Right renal pelvis (tissue), 4 donors: ENCODE data around the gene WWC2. TPM values are rescaled to one million over a fixed set of nuclear protein-coding genes. Genes with fewer than 3 reads are reported as not detected.
"Not testable (repeated sequence)": the region's sequence is repeated elsewhere in the genome, so short reads cannot be mapped to it uniquely, and the experiment has no call there.

Experiments
- DNase-seq, 4 donors: peaks; one replicate each; pipeline ENCODE4 v3.0.0-alpha.2; 2013; ENCODE audit warnings: low read depth in 4 of 4, low spot score in 3 of 4, missing footprints in 1 of 4
- polyA plus RNA-seq, 4 donors: library from polyadenylated mRNA; unstranded; fragments of 120-200 nt; gene quantifications; one replicate each; pipeline ENCODE4 v1.2.1, GENCODE V29; 2013; ENCODE audit not compliant: insufficient read length in 4 of 4

WWC2 gene
- polyA plus RNA-seq, 4 donors, result 55.5 to 72.1 (median 56.4) TPM

GRCh38 chr4:183322326-183322725, 223.3 kb downstream of the WWC2 start, which contains the start of gene CLDN24:
CLDN24 (minus strand) TSS chr4:183322426; CDS start chr4:183322426, 0 bp downstream.
- DNase-seq, result no peak

GRCh38 chr4:183323295-183323694, 224.2 kb downstream of the WWC2 start:
- DNase-seq, result no peak

DNA sequence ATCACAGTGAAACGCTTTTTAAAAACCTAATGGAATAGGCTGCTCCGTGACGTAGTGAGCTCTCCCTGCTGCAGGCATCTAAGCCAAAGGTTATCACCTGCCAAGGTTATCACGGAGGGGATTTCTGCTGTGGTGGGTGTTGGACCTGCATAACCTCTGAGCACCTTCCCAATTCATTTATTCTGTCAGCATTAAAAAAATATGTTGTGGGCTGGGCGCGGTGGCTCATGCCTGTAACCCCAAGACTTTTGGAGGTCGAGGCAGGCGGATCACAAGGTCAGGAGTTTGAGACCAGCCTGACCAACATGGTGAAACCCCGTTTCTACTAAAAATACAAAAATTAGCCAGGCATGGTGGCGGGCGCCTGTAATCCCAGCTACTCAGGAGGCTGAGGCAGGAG, 225.0 kb downstream of the WWC2 start:
- DNase-seq, result not testable (repeated sequence)

GRCh38 chr4:183324619-183325018, 225.6 kb downstream of the WWC2 start:
- no peak for DNase-seq

DNA sequence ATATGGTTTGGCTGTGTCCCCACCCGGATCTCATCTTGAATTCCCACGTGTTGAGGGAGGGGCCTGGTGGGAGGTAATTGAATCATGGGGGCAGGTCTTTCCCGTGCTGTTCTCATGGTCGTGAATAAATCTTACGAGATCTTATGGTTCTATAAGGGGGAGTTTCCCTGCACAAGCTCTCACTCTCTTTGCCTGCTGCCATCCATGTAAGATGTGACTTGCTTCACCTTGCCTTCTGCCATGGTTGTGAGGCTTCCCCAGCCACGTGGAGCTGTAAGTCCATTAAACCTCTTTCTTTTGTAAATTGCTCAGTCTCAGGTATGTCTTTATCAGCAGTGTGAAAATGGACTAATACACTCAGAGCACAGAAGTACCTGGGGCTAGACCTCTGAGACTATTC, 227.3 kb downstream of the WWC2 start:
- DNase-seq, result not testable (repeated sequence)

- DNase-seq, result no peak
Measured at GRCh38 chr4:183326853-183327252, 227.8 kb downstream of the WWC2 start.

GRCh38 chr4:183327827-183328226, 228.8 kb downstream of the WWC2 start:
- DNase-seq, result no peak

GRCh38 chr4:183328832-183329231, 229.8 kb downstream of the WWC2 start:
- no peak for DNase-seq

GRCh38 chr4:183329244-183329643, 230.2 kb downstream of the WWC2 start:
- DNase-seq, result no peak

- no peak for DNase-seq
Measured at GRCh38 chr4:183329954-183330742, 231.1 kb downstream of the WWC2 start.

- DNase-seq, result no peak
Measured at GRCh38 chr4:183330841-183331240, 231.8 kb downstream of the WWC2 start.

- DNase-seq, result peak in 3 of 4 donors; percentile 24 to 43 (median 33)
Measured at GRCh38 chr4:183332447-183332846, 233.4 kb downstream of the WWC2 start.

DNA sequence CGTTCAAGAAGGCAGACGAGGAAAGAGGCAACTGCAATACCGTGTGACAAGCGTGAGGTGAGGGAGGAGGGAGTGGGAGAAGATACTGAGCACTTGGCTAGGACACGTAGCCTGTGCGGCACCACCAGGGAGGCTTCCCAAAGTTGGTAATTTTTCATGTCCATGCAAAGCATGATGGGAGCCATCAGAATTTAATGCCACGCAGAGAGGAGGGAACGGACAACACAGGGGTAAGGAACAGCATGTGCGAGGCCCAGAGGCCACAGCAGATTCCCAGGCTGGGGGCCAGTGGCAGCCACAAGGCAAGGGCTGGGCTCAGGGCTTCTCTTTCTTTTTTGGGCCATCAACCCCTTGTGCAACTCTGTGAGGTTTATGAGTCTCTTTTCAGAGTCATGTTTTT, 234.1 kb downstream of the WWC2 start:
- no peak for DNase-seq

DNA sequence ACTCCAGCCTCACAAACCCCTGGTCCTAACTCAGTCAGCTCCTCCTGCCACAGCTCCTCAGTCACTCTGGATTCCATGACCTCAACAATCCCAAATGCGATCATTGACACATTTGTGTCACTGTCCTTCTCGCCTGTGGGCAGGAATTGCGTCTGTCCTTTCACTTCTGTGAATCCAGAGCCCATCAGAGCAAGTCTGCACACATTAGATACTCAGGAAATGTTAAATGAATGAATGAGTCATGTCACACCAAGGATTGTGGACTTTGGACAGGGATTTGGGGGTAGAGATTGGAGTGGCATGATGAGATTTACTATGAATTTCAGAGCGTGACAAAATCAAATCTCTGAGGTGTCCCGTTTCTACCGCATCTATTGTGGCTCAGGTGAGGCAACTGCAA, 234.9 kb downstream of the WWC2 start:
- DNase-seq, result no peak

- no peak for DNase-seq
Measured at GRCh38 chr4:183335369-183335940, 236.4 kb downstream of the WWC2 start.

GRCh38 chr4:183337349-183337748, 238.3 kb downstream of the WWC2 start:
- DNase-seq, result no peak

DNA sequence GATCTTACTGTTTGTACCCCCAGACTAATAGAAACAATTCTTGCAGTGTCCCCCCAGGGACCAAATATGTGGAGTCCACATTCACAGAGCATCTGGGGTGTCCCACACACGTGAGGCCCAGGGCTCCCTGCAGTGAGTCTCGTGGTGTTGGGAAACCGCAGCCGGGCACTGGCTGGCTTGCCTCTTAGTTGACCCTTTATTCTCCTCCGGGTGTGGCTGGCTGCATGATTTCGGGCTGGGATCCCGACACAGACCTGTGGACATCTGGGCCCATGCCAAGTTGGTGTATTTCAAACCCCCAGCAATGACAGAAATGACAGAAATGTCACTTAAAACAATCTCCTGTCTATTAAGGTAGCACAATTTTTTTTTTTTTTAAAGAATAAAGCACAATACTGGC, 238.8 kb downstream of the WWC2 start:
- no peak for DNase-seq

- DNase-seq, result no peak
Measured at GRCh38 chr4:183342541-183343533, 243.8 kb downstream of the WWC2 start.

GRCh38 chr4:183343730-183344129, 244.7 kb downstream of the WWC2 start:
- DNase-seq, result no peak

DNA sequence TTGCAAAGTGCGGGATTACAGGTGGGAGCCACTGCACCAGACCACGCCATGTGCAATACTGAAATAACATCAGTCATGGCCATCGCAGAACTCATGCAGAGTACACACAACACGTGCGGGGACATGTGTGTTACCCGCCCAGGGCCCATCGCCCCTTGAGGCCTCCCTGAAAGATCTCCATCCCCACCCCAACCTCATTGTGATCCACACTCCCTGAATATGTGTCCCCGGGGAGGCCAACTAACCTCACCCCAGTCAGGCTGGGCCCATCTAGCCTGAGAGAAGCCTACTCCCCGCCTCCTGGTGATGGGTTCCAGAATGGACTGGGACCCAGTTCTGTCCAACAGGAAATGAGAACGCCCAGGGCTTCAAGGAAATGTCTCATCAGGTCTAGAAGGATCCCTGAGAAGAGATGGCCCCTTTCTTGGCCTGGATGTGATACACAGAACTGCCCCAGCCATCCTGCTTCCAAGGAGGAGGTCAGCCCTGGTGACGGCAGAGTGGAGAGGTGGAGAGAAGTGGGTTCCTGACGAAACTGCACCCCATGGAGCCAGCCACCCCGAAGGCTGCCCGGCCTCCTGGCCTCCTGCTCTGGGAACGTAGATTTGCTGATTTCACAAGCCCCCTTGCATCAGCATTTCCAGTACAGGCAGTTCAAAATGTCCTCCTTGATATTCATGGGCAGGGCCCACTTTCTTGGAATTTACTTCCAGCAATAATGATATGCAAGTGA, 245.6 kb downstream of the WWC2 start:
- no peak for DNase-seq
